Astrocyte (in vitro differentiated cells and primary cell): ENCODE data around the gene TNFRSF21. TPM values are rescaled to one million over a fixed set of nuclear protein-coding genes. Genes with fewer than 3 reads are reported as not detected.
A peak's percentile ranks its signal among the peaks of the same experiment; 100 is the strongest.

ENCODE experiments used
- DNase-seq: peaks from one replicate; pipeline ENCODE4 v3.0.0-alpha.2; 2010; ENCODE audit warnings: low read depth
- FAIRE-seq: peaks from 2 replicates; lab custom pipeline; 2011; peaks lifted over from hg19 to GRCh38; lab: Jason Lieb, UNC
- H2AFZ ChIP-seq: 2 replicates; pipeline ENCODE4 v1.6.0; 2012; ENCODE audit warnings: low read depth, low read length, inconsistent platforms
- H3K27ac ChIP-seq: 2 replicates; pipeline ENCODE4 v1.5.1; 2011; ENCODE audit warnings: low read depth, low read length, inconsistent platforms
- H3K27me3 ChIP-seq: 2 replicates; pipeline ENCODE4 v1.6.0; 2011; ENCODE audit warnings: low read length, inconsistent platforms; ENCODE audit not compliant: insufficient read depth
- H3K36me3 ChIP-seq: 2 replicates; pipeline ENCODE4 v1.5.1; 2011; ENCODE audit warnings: low read length, inconsistent platforms; ENCODE audit not compliant: insufficient read depth
- H3K4me1 ChIP-seq: 2 replicates; pipeline ENCODE4 v1.5.1; 2011; ENCODE audit warnings: low read length, inconsistent platforms; ENCODE audit not compliant: insufficient read depth
- H3K4me2 ChIP-seq: 2 replicates; pipeline ENCODE4 v1.6.0; 2012; ENCODE audit warnings: low read length, inconsistent platforms
- H3K4me3 ChIP-seq: 2 replicates; pipeline ENCODE4 v1.5.1; 2011; ENCODE audit warnings: low read depth, mild to moderate bottlenecking, low read length, inconsistent platforms; ENCODE audit not compliant: insufficient read depth
- H3K79me2 ChIP-seq: 2 replicates; pipeline ENCODE4 v1.6.0; 2012; ENCODE audit warnings: mild to moderate bottlenecking, low read length, inconsistent platforms; ENCODE audit not compliant: insufficient read depth
- H3K9ac ChIP-seq: 2 replicates; pipeline ENCODE4 v1.6.0; 2012; ENCODE audit warnings: mild to moderate bottlenecking, low read length, inconsistent platforms
- H3K9me3 ChIP-seq: 2 replicates; pipeline ENCODE4 v1.5.1; 2012; ENCODE audit warnings: low read depth, mild to moderate bottlenecking, low read length, inconsistent platforms; ENCODE audit not compliant: insufficient read depth
- H4K20me1 ChIP-seq: 2 replicates; pipeline ENCODE4 v1.6.0; 2012; ENCODE audit warnings: low read length, inconsistent platforms; ENCODE audit not compliant: insufficient read depth
- H3K27ac Mint-ChIP-seq: one replicate; pipeline ENCODE4 v1.8.0; 2021; ENCODE audit warnings: mild to moderate bottlenecking, mixed read lengths; ENCODE audit not compliant: unreplicated experiment
- H3K27me3 Mint-ChIP-seq: one replicate; pipeline ENCODE4 v1.8.0; 2021; ENCODE audit warnings: low read depth, mixed read lengths; ENCODE audit not compliant: unreplicated experiment
- H3K36me3 Mint-ChIP-seq: one replicate; pipeline ENCODE4 v1.8.0; 2021; ENCODE audit warnings: low read depth, mixed read lengths; ENCODE audit not compliant: unreplicated experiment
- H3K4me1 Mint-ChIP-seq: one replicate; pipeline ENCODE4 v1.8.0; 2021; ENCODE audit warnings: low read depth, mixed read lengths; ENCODE audit not compliant: unreplicated experiment
- H3K4me3 Mint-ChIP-seq: one replicate; pipeline ENCODE4 v1.8.0; 2021; ENCODE audit warnings: mild to moderate bottlenecking, moderate library complexity, mixed read lengths; ENCODE audit not compliant: unreplicated experiment
- H3K9me3 Mint-ChIP-seq: one replicate; pipeline ENCODE4 v1.8.0; 2021; ENCODE audit warnings: mild to moderate bottlenecking, mixed read lengths; ENCODE audit not compliant: unreplicated experiment
- EZH2 ChIP-seq: IDR thresholded peaks from 2 replicates; pipeline ENCODE4 v1.6.1; 2012; ENCODE audit warnings: mild to moderate bottlenecking, low read length, inconsistent platforms; ENCODE audit not compliant: insufficient read depth
- total RNA-seq: library from RNA; stranded (reverse); gene quantifications from 2 replicates; pipeline ENCODE4 v1.2.1, GENCODE V29; 2021
- TF ChIP-seq, protein P1 (sequence below): IDR thresholded peaks from 2 replicates; pipeline ENCODE4 v1.5.1; 2011; ENCODE audit warnings: low read depth, mild to moderate bottlenecking, inconsistent platforms, low read length, moderate library complexity; ENCODE audit not compliant: insufficient read depth

TNFRSF21 gene
- total RNA-seq, 1 donor from 2014 or later = 244 TPM

DNA sequence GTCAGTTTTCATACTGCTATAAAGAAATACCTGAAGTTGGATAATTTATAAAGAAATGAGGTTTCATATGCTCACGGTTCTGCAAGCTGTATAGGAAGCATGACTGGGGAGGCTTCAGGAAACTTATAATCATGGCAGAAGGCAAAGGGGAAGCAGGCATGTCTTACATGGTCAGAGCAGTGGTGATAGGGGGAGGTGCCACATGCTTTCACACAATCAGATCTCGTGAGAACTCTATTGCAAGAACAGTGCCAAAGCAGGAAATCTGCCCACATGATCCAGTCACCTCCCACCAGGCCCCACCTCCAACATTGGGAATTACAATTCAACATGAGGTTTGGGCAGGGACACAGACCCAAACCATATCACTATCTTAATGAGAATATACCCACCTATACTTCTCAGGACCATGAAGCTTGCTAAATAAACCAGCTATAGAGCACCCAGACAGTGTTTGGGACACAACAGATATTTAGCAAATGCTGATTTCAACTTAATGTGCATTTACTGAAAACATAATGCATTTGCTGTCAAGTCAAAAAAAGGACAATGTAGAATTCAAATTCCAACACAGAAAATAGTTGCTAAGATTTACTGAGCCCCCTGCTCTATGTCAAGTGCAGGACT is 63.8 kb downstream of the TNFRSF21 start:
- Histone ChIP-seq H3K4me3 (no peak overlapping the region), H2AFZ (no peak overlapping the region), H3K4me2 (no peak overlapping the region), H3K9ac (no peak overlapping the region), H3K27me3 (no peaks in the 10 kb centered on the region), H3K79me2 (no peaks in the 10 kb centered on the region), H3K4me1 (peaks cover 13% of the 10 kb centered on the region), H4K20me1 (no peaks in the 10 kb centered on the region), H3K36me3 (no peaks in the 10 kb centered on the region), H3K9me3 (no peaks in the 10 kb centered on the region), H3K27ac (no peak overlapping the region)
- Mint-ChIP-seq H3K27me3 (no peaks in the 10 kb centered on the region), H3K4me3 (no peak overlapping the region), H3K9me3 (no peaks in the 10 kb centered on the region), H3K27ac (peak overlapping the region; percentile 66), H3K4me1 (peaks cover 62% of the 10 kb centered on the region), H3K36me3 (peaks cover 17% of the 10 kb centered on the region)
- TF ChIP-seq EZH2 = no peak
- TF ChIP-seq, protein P1, sequence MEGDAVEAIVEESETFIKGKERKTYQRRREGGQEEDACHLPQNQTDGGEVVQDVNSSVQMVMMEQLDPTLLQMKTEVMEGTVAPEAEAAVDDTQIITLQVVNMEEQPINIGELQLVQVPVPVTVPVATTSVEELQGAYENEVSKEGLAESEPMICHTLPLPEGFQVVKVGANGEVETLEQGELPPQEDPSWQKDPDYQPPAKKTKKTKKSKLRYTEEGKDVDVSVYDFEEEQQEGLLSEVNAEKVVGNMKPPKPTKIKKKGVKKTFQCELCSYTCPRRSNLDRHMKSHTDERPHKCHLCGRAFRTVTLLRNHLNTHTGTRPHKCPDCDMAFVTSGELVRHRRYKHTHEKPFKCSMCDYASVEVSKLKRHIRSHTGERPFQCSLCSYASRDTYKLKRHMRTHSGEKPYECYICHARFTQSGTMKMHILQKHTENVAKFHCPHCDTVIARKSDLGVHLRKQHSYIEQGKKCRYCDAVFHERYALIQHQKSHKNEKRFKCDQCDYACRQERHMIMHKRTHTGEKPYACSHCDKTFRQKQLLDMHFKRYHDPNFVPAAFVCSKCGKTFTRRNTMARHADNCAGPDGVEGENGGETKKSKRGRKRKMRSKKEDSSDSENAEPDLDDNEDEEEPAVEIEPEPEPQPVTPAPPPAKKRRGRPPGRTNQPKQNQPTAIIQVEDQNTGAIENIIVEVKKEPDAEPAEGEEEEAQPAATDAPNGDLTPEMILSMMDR = no peak
- no peak for DNase-seq
- no peak for FAIRE-seq

DNA sequence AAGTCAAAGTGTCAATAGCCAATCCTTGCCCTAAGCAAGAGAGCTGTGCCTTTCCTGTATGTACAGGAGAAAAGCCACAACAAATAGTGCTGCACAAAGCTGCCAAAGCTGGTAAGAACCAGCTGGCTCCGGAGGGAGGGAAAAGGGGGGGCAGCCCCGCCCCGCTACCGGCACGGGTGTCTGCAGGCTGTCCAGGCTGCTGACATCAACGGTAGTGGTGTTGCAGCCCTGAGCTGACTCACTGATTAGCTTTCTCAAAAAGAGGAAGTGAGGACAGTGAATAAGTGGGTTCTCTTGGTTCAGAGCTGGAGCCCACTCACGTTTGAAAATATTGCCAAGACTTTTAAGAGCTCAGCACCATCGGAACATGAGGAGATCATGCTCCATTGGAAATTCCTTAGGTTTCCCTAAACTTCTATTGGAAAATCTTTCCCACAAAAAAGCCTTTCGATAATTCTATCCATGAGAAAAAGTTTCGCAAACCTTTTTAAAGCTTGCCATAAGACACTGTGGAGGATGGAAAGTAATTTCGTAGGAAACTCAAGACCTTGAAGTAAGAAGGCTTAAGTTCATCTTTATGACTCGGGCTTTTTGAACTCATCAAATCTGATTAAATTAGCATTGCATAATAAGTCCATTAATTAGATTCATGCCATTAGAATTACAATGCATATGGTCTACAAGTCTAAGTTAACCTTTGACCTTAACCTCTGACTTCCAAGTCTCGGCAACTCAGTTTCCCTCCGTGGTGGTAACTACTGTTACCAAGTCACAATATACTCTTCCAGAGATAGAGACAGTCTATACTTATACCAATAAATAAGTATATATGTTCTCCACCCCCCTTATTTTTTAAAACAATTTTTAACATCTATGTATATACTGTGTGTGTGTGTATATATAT is 67.0 kb downstream of the TNFRSF21 start:
- FAIRE-seq (peak; percentile 9), DNase-seq (peak; percentile 92)
- no peak overlapping the region for H3K4me3 Mint-ChIP-seq
- TF ChIP-seq, protein P1 = no peak
- no peak for TF ChIP-seq EZH2
- H3K36me3 ChIP-seq = no peaks in the 10 kb centered on the region
- no peaks in the 10 kb centered on the region for H4K20me1 ChIP-seq
- H3K4me3 ChIP-seq = no peak overlapping the region
- H3K27me3 ChIP-seq = no peaks in the 10 kb centered on the region
- H3K4me2 ChIP-seq = peak overlapping the region; percentile 70
- no peaks in the 10 kb centered on the region for H3K27me3 Mint-ChIP-seq
- no peak overlapping the region for H2AFZ ChIP-seq
- H3K4me1 Mint-ChIP-seq = peaks cover 63% of the 10 kb centered on the region
- H3K9ac ChIP-seq = peak overlapping the region; percentile 52
- H3K27ac ChIP-seq = peak overlapping the region; percentile 57
- peaks cover 13% of the 10 kb centered on the region for H3K4me1 ChIP-seq
- no peaks in the 10 kb centered on the region for H3K9me3 Mint-ChIP-seq
- H3K9me3 ChIP-seq = no peaks in the 10 kb centered on the region
- H3K27ac Mint-ChIP-seq = peak overlapping the region; percentile 98
- peaks cover 21% of the 10 kb centered on the region for H3K36me3 Mint-ChIP-seq
- H3K79me2 ChIP-seq = no peaks in the 10 kb centered on the region
